Melanocyte of skin (primary cell): Measurements from ENCODE around the gene RANBP1. TPM values are rescaled to one million over a fixed set of nuclear protein-coding genes. Genes with fewer than 3 reads are reported as not detected.

Experiments used
- small RNA-seq, 2 donors: library from RNA; depleted of rRNA; stranded (forward); fragments of <200 nt; gene quantifications; one replicate each; pipeline ENCODE3, GENCODE V24; 2012
- total RNA-seq, 2 donors: library from RNA; depleted of rRNA; stranded (reverse); fragments of >200 nt; gene quantifications; 2 replicates each; pipeline ENCODE4 v1.2.3, GENCODE V29; 2012

RANBP1 gene
- 100 to 1,000 TPM; 156 to 424 TPM for total RNA-seq

GRCh38 chr22:20115691-20116375, at the start of gene RANBP1:
TSS of gene RANBP1 (plus strand) at chr22:20116104. CDS start at chr22:20116185, 81 bp downstream.

GRCh38 chr22:20079745-20080444, 36.0 kb upstream of the RANBP1 start, which contains the start of gene DGCR8:
TSS of gene DGCR8 (plus strand) at chr22:20080241. CDS start at chr22:20085964, 5,723 bp downstream.

GRCh38 chr22:20116951-20117632, 1.2 kb downstream of the RANBP1 start, which contains the start of gene TRMT2A:
TSS of gene TRMT2A (minus strand) at chr22:20117226. CDS start at chr22:20116906, 320 bp downstream.

GRCh38 chr22:20131597-20131858, 15.6 kb downstream of the RANBP1 start, which contains the start of gene ZDHHC8:
TSS of gene ZDHHC8 (plus strand) at chr22:20131804. CDS start at chr22:20131948, 144 bp downstream.

GRCh38 chr22:20150381-20151275, 34.7 kb downstream of the RANBP1 start, which contains the start of gene CCDC188:
TSS of gene CCDC188 (minus strand) at chr22:20151055. CDS start at chr22:20150986, 69 bp downstream.

Small RNA genes lying within 50 kb of the gene (small RNA-seq; reads per million reads assigned to genes)
- gene MIR6816 (0 to 0.06 reads per million in 2 donors), gene RF00017 (0 reads per million in 2 donors), gene RF00599 (0 reads per million in 2 donors)

Other genes starting within 250 kb of the RANBP1 start
- gene COMT, start 174.3 kb upstream of the RANBP1 start, total RNA-seq = 100 to 1,000 TPM; 176 to 327 TPM
- gene TXNRD2, start 174.3 kb upstream of the RANBP1 start, total RNA-seq = 10 to 100 TPM; 21.6 to 24.1 TPM
- gene ARVCF, start 99.3 kb upstream of the RANBP1 start, total RNA-seq = 1 to 10 TPM; 5.3 to 6.9 TPM
- gene TANGO2, start 95.0 kb upstream of the RANBP1 start, total RNA-seq = 10 to 100 TPM; 58.3 to 59.5 TPM
- gene DGCR8, start 35.9 kb upstream of the RANBP1 start, total RNA-seq = 10 to 100 TPM; 16.5 to 18.6 TPM
- gene TRMT2A, start 1.1 kb downstream of the RANBP1 start, total RNA-seq = 10 to 100 TPM; 48.9 to 50.0 TPM
- gene ZDHHC8, start 15.7 kb downstream of the RANBP1 start, total RNA-seq = 10 to 100 TPM; 11.3 to 12.7 TPM
- gene CCDC188, start 35.0 kb downstream of the RANBP1 start, total RNA-seq = under 1 TPM; under 0.01 to 0.33 TPM
- 1 to 10 TPM; 2.3 to 2.4 TPM for gene RTN4R, start 152.2 kb downstream of the RANBP1 start, total RNA-seq
- gene DGCR6L, start 204.0 kb downstream of the RANBP1 start, total RNA-seq = 10 to 100 TPM; 55.6 to 56.1 TPM